NCI-H526 (cell line): ENCODE measurements around the gene MCTP2.

Experiments
- DNase-seq, 2 experiments: peaks; one replicate each; lab custom pipeline; 2025; lab: John Stamatoyannopoulos, UW

The MCTP2 gene

GRCh38 chr15:94262201-94262600, 30.8 kb downstream of the MCTP2 start:
- DNase-seq: no peak

- no peak for DNase-seq
Observed at GRCh38 chr15:94263341-94264273, 32.2 kb downstream of the MCTP2 start.

GRCh38 chr15:94265009-94265408, 33.6 kb downstream of the MCTP2 start:
- DNase-seq: no peak

GRCh38 chr15:94265982-94266381, 34.6 kb downstream of the MCTP2 start:
- DNase-seq: peak; percentile 56 to 59

- peak; percentile 74 for DNase-seq
Observed at GRCh38 chr15:94266789-94267188, 35.4 kb downstream of the MCTP2 start.

GRCh38 chr15:94269954-94270353, 38.6 kb downstream of the MCTP2 start:
- DNase-seq: no peak

- DNase-seq: no peak
Observed at GRCh38 chr15:94270570-94270969, 39.2 kb downstream of the MCTP2 start.

- DNase-seq: no peak
Observed at GRCh38 chr15:94272251-94272898, 41.0 kb downstream of the MCTP2 start.

GRCh38 chr15:94273826-94274225, 42.5 kb downstream of the MCTP2 start:
- DNase-seq: no peak

- DNase-seq: no peak
Observed at GRCh38 chr15:94274745-94275144, 43.4 kb downstream of the MCTP2 start.

GRCh38 chr15:94277485-94277884, 46.1 kb downstream of the MCTP2 start:
- no peak for DNase-seq

- DNase-seq: no peak
Observed at GRCh38 chr15:94279736-94280135, 48.4 kb downstream of the MCTP2 start.

- DNase-seq: no peak
Observed at GRCh38 chr15:94280301-94280700, 48.9 kb downstream of the MCTP2 start.

GRCh38 chr15:94282269-94283250, 51.2 kb downstream of the MCTP2 start:
- no peak for DNase-seq

- no peak for DNase-seq
Observed at GRCh38 chr15:94286583-94286982, 55.2 kb downstream of the MCTP2 start.

- no peak for DNase-seq
Observed at GRCh38 chr15:94287794-94288246, 56.5 kb downstream of the MCTP2 start.

- DNase-seq: no peak
Observed at GRCh38 chr15:94290730-94291129, 59.4 kb downstream of the MCTP2 start.

GRCh38 chr15:94293411-94294402, 62.3 kb downstream of the MCTP2 start:
- DNase-seq: no peak

GRCh38 chr15:94294556-94294955, 63.2 kb downstream of the MCTP2 start:
- DNase-seq: no peak

GRCh38 chr15:94295275-94295674, 63.9 kb downstream of the MCTP2 start:
- no peak for DNase-seq

- no peak for DNase-seq
Observed at GRCh38 chr15:94296717-94297116, 65.4 kb downstream of the MCTP2 start.
